GM12873 (cell line): ENCODE results near the gene DPF3.

Source experiments
- CTCF ChIP-seq: IDR thresholded peaks from 2 replicates; pipeline ENCODE4 v1.5.1; 2012; ENCODE audit warnings: low read depth, mild to moderate bottlenecking, moderate library complexity, low read length, control low read depth; ENCODE audit not compliant: insufficient read depth; ENCODE audit errors: missing control alignments

The DPF3 gene

DNA sequence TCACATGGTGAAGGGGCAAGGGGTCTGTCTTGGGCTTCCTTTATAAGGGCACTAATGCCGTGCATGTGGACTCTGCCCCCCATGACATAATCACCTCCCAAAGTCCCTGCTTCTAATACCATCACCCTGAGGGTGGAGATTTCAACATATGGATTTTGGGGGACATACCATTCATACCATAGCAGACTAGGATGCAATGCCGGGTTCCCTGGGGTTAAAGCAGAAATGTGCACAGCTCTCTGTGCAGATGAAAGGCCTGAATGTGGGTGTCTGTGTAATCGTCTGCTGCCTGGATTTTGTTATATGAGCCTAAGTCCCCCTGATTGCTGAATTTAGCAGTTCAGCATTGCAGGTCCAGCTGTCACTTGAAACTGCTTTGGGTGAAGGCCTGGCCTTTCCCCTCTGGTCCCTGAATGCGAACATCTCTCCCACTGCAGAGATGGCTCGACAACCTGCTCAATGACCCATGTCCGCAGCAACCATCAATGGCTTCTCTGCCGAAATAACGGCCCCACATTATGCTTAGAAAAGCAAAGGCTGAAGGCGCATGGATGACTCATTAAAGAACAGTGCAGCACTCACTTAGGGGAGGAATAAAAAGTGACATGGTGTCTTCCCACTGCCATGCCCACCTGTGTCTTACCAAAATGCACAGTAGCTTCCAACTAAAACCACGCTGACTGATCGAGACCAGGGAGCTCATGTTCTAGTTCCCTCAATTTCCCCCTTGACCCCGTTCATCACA is 286.3 kb downstream of the DPF3 start:
- TF ChIP-seq CTCF: no peak

DNA sequence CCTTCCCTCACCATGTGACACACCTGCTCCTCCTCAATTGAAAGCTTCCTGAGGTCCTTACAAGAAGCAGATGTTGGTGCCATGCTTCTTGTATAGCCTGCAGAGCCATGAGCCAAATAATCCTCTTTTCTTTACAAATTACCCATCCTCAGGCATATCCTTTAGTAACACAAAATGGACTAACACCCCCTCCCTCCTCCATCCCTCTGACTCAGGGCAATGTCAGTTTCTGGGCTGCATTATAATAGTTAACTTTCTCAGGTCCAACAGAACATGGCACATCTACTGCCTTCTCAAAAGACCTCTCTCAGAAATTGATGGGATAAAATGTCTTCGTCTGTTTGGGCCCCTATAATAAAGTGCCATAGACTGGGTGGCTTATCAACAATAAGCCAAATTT is 287.0 kb downstream of the DPF3 start:
- TF ChIP-seq CTCF: no peak

DNA sequence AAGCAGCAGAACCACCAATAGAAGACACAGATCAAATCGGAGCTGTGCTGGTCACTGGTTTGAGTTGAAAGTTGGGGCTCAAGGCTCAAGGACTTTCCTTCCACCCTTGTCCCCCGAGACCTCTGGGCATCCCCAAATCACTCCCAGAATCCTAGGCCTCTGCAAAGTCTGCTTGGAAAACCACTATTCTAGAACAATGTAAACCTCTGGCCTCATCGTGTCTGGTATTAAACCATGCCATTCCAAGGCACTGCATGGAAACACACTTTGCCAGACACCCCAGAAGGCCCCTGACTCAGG is 288.0 kb downstream of the DPF3 start:
- no peak for TF ChIP-seq CTCF

DNA sequence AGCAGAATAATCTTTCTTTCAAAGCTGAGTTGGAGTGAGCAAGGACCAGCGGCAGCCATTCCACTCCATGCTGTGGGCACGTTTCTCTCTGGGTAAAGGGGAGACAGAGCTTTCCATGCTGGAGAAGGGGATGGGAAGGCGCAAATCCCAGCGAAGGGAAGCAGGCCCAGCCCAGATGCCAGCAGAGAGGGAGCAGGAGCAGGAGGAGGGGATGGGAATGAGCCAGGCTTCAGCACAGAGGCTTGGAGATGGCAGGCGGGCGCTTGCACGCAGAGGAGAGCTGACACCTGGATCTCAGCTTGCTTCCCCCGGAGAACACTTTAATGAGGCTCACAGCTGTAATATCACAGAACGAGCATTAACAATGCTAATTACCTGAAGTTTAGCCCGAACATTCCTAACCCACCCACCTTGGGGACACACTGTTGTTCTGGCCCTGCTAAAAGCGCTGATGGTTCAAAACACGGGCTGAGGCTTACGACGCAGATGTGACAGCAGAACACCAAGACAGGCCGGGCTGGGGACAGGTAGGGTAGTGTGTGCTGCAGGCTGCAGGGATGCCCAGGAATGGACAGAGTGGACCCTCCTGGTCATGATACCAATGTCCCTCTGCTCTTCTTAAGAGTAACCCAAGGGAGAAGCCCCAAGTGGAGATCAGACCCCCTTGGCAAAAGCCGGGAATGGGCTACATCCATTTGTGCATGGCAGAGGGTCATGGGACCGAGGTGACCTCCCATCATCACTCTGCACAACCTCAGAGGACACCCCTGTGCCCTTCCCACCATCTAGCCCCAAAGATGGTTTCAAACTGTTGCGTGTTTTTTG is 288.6 kb downstream of the DPF3 start:
- no peak for TF ChIP-seq CTCF

DNA sequence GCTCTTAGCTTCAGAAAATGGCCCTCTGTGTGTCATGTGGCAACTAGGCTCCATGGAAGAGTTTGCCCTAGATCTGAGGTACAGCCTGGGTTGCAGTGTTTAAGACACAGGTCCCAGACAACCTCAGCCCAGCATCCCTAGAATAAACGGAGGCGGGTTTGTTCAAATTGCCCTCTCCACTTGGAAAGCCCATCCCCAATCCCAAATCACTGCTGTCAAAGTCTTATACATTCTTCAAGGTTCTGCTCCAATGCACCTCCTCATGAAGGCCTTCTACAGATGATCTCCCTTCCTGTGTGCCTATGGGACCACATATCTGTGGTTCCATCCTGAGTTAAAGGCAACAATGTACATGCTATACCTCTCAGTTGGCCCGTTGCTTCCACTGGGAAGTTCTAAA is 289.8 kb downstream of the DPF3 start:
- TF ChIP-seq CTCF: no peak

DNA sequence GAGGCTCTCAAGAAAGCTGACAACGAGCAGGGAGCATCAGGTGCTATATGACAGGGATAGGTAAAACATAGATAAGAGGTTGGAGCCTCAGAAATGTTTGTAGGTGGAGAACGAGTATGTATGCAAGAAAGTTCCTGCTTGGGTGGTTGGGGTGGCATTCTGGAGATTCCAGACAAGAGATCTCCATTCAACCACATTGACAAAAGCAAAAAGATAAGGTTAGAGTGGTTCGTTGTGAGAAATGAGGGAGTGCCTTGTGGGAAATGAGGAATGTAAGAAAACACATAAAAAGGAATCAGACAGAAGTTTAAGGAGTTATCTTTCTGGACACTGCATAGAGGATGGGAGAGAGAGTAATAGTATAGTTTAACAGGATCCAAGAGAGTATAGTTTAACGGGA is 290.3 kb downstream of the DPF3 start:
- no peak for TF ChIP-seq CTCF

DNA sequence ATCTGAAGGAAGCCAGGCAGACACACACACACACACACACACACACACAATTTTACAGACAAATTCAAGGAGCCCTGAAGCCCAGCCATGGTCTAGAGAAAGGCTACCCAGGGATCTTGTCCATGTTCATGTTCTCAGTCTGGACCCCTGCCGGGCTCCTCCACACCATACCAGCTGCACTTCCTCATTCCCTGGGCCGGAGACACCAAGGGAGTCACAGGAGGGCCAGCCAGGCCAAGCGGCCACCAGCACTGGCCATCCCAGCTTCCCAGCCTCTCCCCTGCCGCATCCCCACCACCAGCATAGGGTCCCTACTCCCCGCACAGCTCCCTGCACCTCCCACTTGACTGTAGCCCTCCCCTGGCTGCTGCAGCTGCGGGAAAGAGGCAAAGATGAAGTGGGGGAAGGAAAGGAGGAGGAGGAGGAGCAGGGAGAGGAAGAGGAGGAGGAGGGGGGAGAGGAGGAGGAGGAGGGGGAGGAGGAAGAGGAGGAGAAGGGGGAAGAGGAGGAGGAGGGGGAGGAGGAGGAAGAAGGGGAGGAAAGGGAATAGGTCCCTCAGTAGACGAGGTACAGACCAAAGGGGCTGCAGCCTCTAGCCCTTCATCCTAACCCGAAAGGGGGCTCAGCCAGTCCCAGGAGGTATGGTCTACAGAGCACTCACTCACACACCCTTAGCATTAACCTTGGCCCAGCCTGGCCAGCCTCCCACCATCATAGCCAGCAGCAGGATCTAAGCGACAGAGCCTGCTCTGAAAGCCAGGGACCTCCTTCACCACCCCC is 293.2 kb downstream of the DPF3 start:
- no peak for TF ChIP-seq CTCF
